Nephron progenitor cell (in vitro differentiated cells): ENCODE measurements around the gene TCAP.

Source experiments
- DNase-seq: peaks from one replicate; pipeline ENCODE4 v3.0.0; 2021
- H3K27ac Mint-ChIP-seq: 2 replicates; pipeline ENCODE4 v1.8.0; 2021; ENCODE audit warnings: mild to moderate bottlenecking, moderate library complexity, mixed read lengths
- H3K27me3 Mint-ChIP-seq: 2 replicates; pipeline ENCODE4 v1.8.0; 2021; ENCODE audit warnings: mild to moderate bottlenecking, low read depth, mixed read lengths; ENCODE audit not compliant: poor library complexity
- H3K36me3 Mint-ChIP-seq: 2 replicates; pipeline ENCODE4 v1.8.0; 2021; ENCODE audit warnings: low read depth, mixed read lengths
- H3K4me1 Mint-ChIP-seq: 2 replicates; pipeline ENCODE4 v1.8.0; 2021; ENCODE audit warnings: mixed read lengths
- H3K4me3 Mint-ChIP-seq: 2 replicates; pipeline ENCODE4 v1.8.0; 2021; ENCODE audit warnings: mild to moderate bottlenecking, moderate library complexity, mixed read lengths
- H3K9me3 Mint-ChIP-seq: 2 replicates; pipeline ENCODE4 v1.8.0; 2021; ENCODE audit warnings: mild to moderate bottlenecking, moderate library complexity, mixed read lengths
- TF ChIP-seq, protein P1 (sequence below): fragments of 200-600 bp; sonication (generic); IDR thresholded peaks from 2 replicates; pipeline ENCODE4 v1.5.0; 2021; ENCODE audit warnings: antibody characterized with exemption

The TCAP gene

DNA sequence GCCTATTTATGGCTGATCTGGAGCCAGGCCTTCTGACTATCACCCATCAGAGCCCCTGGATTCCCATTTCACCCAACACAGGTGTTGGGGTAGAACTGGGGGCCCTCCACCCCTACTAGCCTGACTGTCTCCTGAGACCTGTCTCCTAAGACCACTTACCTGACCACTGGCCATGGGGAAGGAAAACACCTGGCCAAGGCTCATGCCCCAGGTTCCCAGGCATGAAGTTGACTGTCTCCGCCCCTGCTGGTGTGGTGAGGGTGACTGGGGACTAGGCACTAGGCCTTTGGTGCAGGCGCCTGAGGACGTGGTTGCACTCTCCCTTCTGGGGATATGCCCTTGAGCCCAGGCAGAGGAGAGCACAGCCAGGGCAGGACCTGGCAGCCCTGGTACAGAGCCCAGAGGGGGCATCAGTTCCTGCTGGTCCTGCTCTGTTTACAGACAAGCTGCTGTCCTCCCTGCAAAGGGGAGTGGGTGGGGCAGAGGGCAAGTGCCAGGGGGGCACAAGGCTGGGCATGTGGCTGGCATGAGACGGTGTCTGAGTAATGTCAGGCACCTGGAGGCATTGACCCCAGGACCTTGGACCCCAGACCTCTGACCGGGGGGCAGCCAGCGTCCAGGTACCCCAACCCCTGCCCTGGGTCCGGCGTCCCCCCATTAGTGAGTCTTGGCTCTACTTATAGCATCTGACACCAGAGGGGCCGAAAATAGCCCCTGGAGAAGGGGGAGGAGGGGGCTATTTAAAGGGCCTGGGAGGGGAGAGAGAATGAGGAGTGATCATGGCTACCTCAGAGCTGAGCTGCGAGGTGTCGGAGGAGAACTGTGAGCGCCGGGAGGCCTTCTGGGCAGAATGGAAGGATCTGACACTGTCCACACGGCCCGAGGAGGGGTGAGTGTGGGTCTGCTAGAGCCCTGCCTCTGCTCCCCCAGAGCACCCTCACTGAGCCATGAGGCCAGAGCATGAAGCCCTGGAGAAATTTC, at the start of gene TCAP:
Gene TCAP (plus strand): TSS at position 769 of the 981 bp plus-strand sequence. CDS start 11 bp downstream, at position 780.
- DNase-seq: no peak
- H3K27ac Mint-ChIP-seq: no peak within 1 kb of the TSS
- peaks cover 43% of the 10 kb centered on the region for H3K27me3 Mint-ChIP-seq

GRCh38 chr17:39615434-39615833, 49.7 kb upstream of the TCAP start:
- H3K36me3 Mint-ChIP-seq: no peaks in the 10 kb centered on the region
- no peak overlapping the region for H3K4me3 Mint-ChIP-seq
- TF ChIP-seq, protein P1, sequence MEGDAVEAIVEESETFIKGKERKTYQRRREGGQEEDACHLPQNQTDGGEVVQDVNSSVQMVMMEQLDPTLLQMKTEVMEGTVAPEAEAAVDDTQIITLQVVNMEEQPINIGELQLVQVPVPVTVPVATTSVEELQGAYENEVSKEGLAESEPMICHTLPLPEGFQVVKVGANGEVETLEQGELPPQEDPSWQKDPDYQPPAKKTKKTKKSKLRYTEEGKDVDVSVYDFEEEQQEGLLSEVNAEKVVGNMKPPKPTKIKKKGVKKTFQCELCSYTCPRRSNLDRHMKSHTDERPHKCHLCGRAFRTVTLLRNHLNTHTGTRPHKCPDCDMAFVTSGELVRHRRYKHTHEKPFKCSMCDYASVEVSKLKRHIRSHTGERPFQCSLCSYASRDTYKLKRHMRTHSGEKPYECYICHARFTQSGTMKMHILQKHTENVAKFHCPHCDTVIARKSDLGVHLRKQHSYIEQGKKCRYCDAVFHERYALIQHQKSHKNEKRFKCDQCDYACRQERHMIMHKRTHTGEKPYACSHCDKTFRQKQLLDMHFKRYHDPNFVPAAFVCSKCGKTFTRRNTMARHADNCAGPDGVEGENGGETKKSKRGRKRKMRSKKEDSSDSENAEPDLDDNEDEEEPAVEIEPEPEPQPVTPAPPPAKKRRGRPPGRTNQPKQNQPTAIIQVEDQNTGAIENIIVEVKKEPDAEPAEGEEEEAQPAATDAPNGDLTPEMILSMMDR: no peak
- H3K27me3 Mint-ChIP-seq: peaks cover 95% of the 10 kb centered on the region
- H3K27ac Mint-ChIP-seq: no peak overlapping the region
- H3K9me3 Mint-ChIP-seq: no peaks in the 10 kb centered on the region
- no peaks in the 10 kb centered on the region for H3K4me1 Mint-ChIP-seq
- DNase-seq: no peak

More for the DNA sequence above, at the start of gene TCAP:
- H3K4me1 Mint-ChIP-seq: peaks cover 21% of the 10 kb centered on the region
- no peaks in the 10 kb centered on the region for H3K36me3 Mint-ChIP-seq
- no peaks in the 10 kb centered on the region for H3K9me3 Mint-ChIP-seq
- no peak within 1 kb of the TSS for H3K4me3 Mint-ChIP-seq
- TF ChIP-seq, protein P1: no peak

- H3K4me1 Mint-ChIP-seq: no peaks in the 10 kb centered on the region
- H3K4me3 Mint-ChIP-seq: peak overlapping the region; percentile 45
- H3K27ac Mint-ChIP-seq: no peak overlapping the region
- no peaks in the 10 kb centered on the region for H3K36me3 Mint-ChIP-seq
- peaks cover 95% of the 10 kb centered on the region for H3K27me3 Mint-ChIP-seq
- no peak for DNase-seq
- no peaks in the 10 kb centered on the region for H3K9me3 Mint-ChIP-seq
- TF ChIP-seq, protein P1: no peak
These were observed 48.1 kb upstream of the TCAP start for GRCh38 chr17:39617100-39617445.

- Mint-ChIP-seq H3K36me3 (no peaks in the 10 kb centered on the region), H3K9me3 (no peaks in the 10 kb centered on the region), H3K27ac (no peak overlapping the region), H3K27me3 (peaks cover 96% of the 10 kb centered on the region), H3K4me3 (peak overlapping the region; percentile 82), H3K4me1 (no peaks in the 10 kb centered on the region)
- peak; percentile 58 for DNase-seq
- TF ChIP-seq, protein P1: no peak
These were observed 47.5 kb upstream of the TCAP start for GRCh38 chr17:39617446-39618245.

DNA sequence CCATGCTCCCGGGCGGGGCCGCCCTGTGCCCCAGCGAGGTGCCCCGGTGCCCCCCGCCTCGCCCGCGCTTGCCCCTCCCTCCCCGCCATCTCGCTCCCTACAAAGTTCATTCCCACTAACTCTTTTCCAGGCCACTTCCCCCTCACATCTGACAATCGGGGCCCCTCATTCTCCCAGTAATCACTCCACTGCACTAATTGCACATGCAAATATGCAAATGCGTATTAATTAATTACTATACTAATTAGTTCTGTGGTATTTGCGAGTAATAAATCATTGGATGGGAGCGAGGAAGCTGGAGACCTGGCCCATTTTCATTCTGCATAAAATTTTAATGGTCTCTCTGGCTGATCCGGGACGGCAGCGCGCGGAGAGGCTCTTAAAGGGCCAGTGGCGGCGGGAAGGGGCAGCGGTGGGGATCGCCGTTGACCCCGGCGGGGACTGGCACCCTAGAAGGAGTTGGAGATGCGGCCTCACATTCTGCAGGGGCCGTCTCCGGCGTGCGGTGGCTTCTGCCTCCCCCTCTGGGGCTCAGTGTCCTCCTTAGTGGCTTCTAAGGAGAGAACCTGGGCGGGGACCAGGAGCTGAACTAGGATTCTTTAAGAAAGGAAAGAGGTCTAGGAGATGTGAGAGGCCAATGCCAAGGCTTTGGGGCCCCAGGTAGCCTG, 46.8 kb upstream of the TCAP start:
- H3K4me1 Mint-ChIP-seq: no peaks in the 10 kb centered on the region
- peaks cover 91% of the 10 kb centered on the region for H3K27me3 Mint-ChIP-seq
- H3K36me3 Mint-ChIP-seq: no peaks in the 10 kb centered on the region
- H3K9me3 Mint-ChIP-seq: no peaks in the 10 kb centered on the region
- peak overlapping the region; percentile 82 for H3K4me3 Mint-ChIP-seq
- TF ChIP-seq, protein P1: no peak
- DNase-seq: no peak
- H3K27ac Mint-ChIP-seq: no peak overlapping the region
